IMR-90 (cell line): ENCODE results near the gene SLC1A5. TPM values are rescaled to one million over a fixed set of nuclear protein-coding genes. Genes with fewer than 3 reads are reported as not detected.

Source experiments
- ATAC-seq: fragments of 200-7000 bp; cut with Tn5 transposase; 2 replicates; pipeline ENCODE4 v1.9.1; 2020; ENCODE audit warnings: low read depth, mild to moderate bottlenecking, moderate library complexity
- BruUV-seq: library from RNA; stranded (reverse); fragments of 400-500 nt; replicated peaks from 2 replicates; lab custom pipeline; 2021; lab: Mats Ljungman, UMichigan
- CTCF ChIA-PET: fragments of 300-600 bp; formaldehyde crosslinking; extraction: SDS; loops from one replicate; lab custom pipeline; 2021; ENCODE audit warnings: antibody characterized with exemption; lab: Yijun Ruan, JAX
- POLR2A ChIA-PET: fragments of 300-600 bp; sonication (Branson Sonifier 250); formaldehyde crosslinking; loops from one replicate; lab custom pipeline; 2022; ENCODE audit warnings: antibody characterized with exemption; ENCODE audit not compliant: unreplicated experiment; lab: Charles Lee
- DNase-seq: peaks from one replicate; pipeline ENCODE4 v3.0.0; 2013
- H2AFZ ChIP-seq: replicated peaks from 2 replicates; pipeline ENCODE3; 2013; ENCODE audit warnings: low read length, mild to moderate bottlenecking; ENCODE audit not compliant: poor library complexity
- H2AK5ac ChIP-seq: 2 replicates; pipeline ENCODE4 v1.6.1; 2013; ENCODE audit warnings: low read depth, low read length, inconsistent platforms
- H2AK9ac ChIP-seq: replicated peaks from 2 replicates; pipeline ENCODE3; 2013; ENCODE audit warnings: mild to moderate bottlenecking, low read depth, low read length, moderate library complexity; ENCODE audit not compliant: poor library complexity
- H2BK120ac ChIP-seq: 2 replicates; pipeline ENCODE4 v1.6.1; 2013; ENCODE audit warnings: low read depth, low read length, inconsistent platforms
- H2BK15ac ChIP-seq: 3 replicates; pipeline ENCODE4 v1.6.1; 2013; ENCODE audit warnings: low read depth, low read length, inconsistent platforms
- H2BK20ac ChIP-seq: 2 replicates; pipeline ENCODE4 v1.6.1; 2013; ENCODE audit warnings: low read depth, mild to moderate bottlenecking, inconsistent platforms, low read length, moderate library complexity
- H2BK5ac ChIP-seq: 2 replicates; pipeline ENCODE4 v1.6.1; 2013; ENCODE audit warnings: mild to moderate bottlenecking, low read depth, low read length, inconsistent platforms; ENCODE audit not compliant: poor library complexity, severe bottlenecking
- H3K14ac ChIP-seq: replicated peaks from 2 replicates; pipeline ENCODE4 v1.6.1; 2013; ENCODE audit warnings: low read depth, low read length, inconsistent platforms
- H3K18ac ChIP-seq: 2 replicates; pipeline ENCODE4 v1.6.1; 2013; ENCODE audit warnings: low read depth, low read length, control low read depth
- H3K23ac ChIP-seq: 2 replicates; pipeline ENCODE4 v1.6.1; 2013; ENCODE audit warnings: low read depth, low read length, inconsistent platforms
- H3K27ac ChIP-seq: 2 replicates; pipeline ENCODE4 v1.5.1; 2013; ENCODE audit warnings: mild to moderate bottlenecking, control low read depth, low read length; ENCODE audit not compliant: insufficient read depth
- H3K27me3 ChIP-seq: 2 replicates; pipeline ENCODE4 v1.6.1; 2013; ENCODE audit warnings: low read length; ENCODE audit not compliant: control insufficient read depth, insufficient read depth
- H3K36me3 ChIP-seq: 2 replicates; pipeline ENCODE4 v1.6.1; 2013; ENCODE audit warnings: low read length, mixed read lengths; ENCODE audit not compliant: control insufficient read depth, insufficient read depth
- H3K4ac ChIP-seq: 2 replicates; pipeline ENCODE4 v1.6.1; 2013; ENCODE audit warnings: low read depth, low read length, inconsistent platforms
- H3K4me1 ChIP-seq: 2 replicates; pipeline ENCODE4 v1.6.1; 2013; ENCODE audit warnings: low read length, mixed read lengths; ENCODE audit not compliant: control insufficient read depth, insufficient read depth
- H3K4me2 ChIP-seq: 2 replicates; pipeline ENCODE4 v1.6.1; 2013; ENCODE audit warnings: low read depth, mild to moderate bottlenecking, control low read depth, low read length, moderate library complexity
- H3K4me3 ChIP-seq: 2 replicates; pipeline ENCODE4 v1.5.1; 2013; ENCODE audit warnings: low read depth, mild to moderate bottlenecking, control low read depth, low read length, moderate library complexity; ENCODE audit not compliant: insufficient read depth
- H3K56ac ChIP-seq: 2 replicates; pipeline ENCODE4 v1.6.1; 2013; ENCODE audit warnings: low read length, inconsistent platforms; ENCODE audit not compliant: insufficient read depth; ENCODE audit errors: extremely low read depth
- H3K79me1 ChIP-seq, 2 experiments: 2 replicates each; pipeline ENCODE4 v1.6.1; 2013; ENCODE audit warnings: low read length in 2 of 2, inconsistent platforms in 1 of 2, low read depth in 1 of 2
- H3K9ac ChIP-seq: 2 replicates; pipeline ENCODE4 v1.6.1; 2013; ENCODE audit warnings: low read depth, low read length, control low read depth
- H3K9me1 ChIP-seq: 2 replicates; pipeline ENCODE4 v1.6.1; 2013; ENCODE audit warnings: low read length, inconsistent platforms; ENCODE audit not compliant: insufficient read depth
- H3K9me3 ChIP-seq: 2 replicates; pipeline ENCODE4 v1.6.1; 2013; ENCODE audit warnings: low read length; ENCODE audit not compliant: control insufficient read depth, insufficient read depth
- H4K20me1 ChIP-seq: 2 replicates; pipeline ENCODE4 v1.6.1; 2013; ENCODE audit warnings: low read length, inconsistent platforms; ENCODE audit not compliant: insufficient read depth
- H4K5ac ChIP-seq: 2 replicates; pipeline ENCODE4 v1.6.1; 2013; ENCODE audit warnings: mild to moderate bottlenecking, low read depth, low read length, control low read depth
- H4K8ac ChIP-seq, 2 experiments: 2 replicates each; pipeline ENCODE4 v1.6.1; 2013; ENCODE audit warnings: low read depth in 2 of 2, low read length in 2 of 2, control low read depth in 1 of 2, inconsistent platforms in 1 of 2
- H4K91ac ChIP-seq: 2 replicates; pipeline ENCODE4 v1.6.1; 2013; ENCODE audit warnings: low read depth, low read length, inconsistent platforms; ENCODE audit not compliant: insufficient read depth
- BHLHE40 ChIP-seq: fragments of 150-350 bp; IDR thresholded peaks from 2 replicates; pipeline ENCODE4 v1.6.1; 2016; ENCODE audit warnings: mild to moderate bottlenecking, low read depth, low read length
- CEBPB ChIP-seq: IDR thresholded peaks from 2 replicates; pipeline ENCODE4 v1.6.1; 2012; ENCODE audit warnings: low read depth, low read length, improper control_type of control experiment
- CHD1 ChIP-seq: IDR thresholded peaks from 2 replicates; pipeline ENCODE4 v1.6.1; 2012; ENCODE audit warnings: low read depth, low read length, improper control_type of control experiment
- FOS ChIP-seq: fragments of 150-350 bp; IDR thresholded peaks from 2 replicates; pipeline ENCODE4 v1.6.1; 2016; ENCODE audit warnings: low read depth, low read length
- MAFK ChIP-seq: IDR thresholded peaks from 2 replicates; pipeline ENCODE4 v1.6.1; 2012; ENCODE audit warnings: low read depth, low read length, improper control_type of control experiment
- MAZ ChIP-seq: IDR thresholded peaks from 2 replicates; pipeline ENCODE4 v1.6.1; 2012; ENCODE audit warnings: low read depth, mild to moderate bottlenecking, low read length, improper control_type of control experiment, moderate library complexity, borderline replicate concordance
- MXI1 ChIP-seq: IDR thresholded peaks from 2 replicates; pipeline ENCODE4 v1.6.1; 2012; ENCODE audit warnings: low read depth, mild to moderate bottlenecking, low read length, moderate library complexity, borderline replicate concordance
- NFE2L2 ChIP-seq: fragments of 150-350 bp; IDR thresholded peaks from 2 replicates; pipeline ENCODE4 v1.6.1; 2016; ENCODE audit warnings: low read depth, mild to moderate bottlenecking, low read length
- POLR2A ChIP-seq: IDR thresholded peaks from 2 replicates; pipeline ENCODE4 v1.6.1; 2012; ENCODE audit warnings: mild to moderate bottlenecking, low read depth, low read length
- RAD21 ChIP-seq: IDR thresholded peaks from 2 replicates; pipeline ENCODE4 v1.6.1; 2012; ENCODE audit warnings: low read length, improper control_type of control experiment
- RCOR1 ChIP-seq: IDR thresholded peaks from 2 replicates; pipeline ENCODE4 v1.6.1; 2012; ENCODE audit warnings: mild to moderate bottlenecking, low read length, improper control_type of control experiment; ENCODE audit not compliant: insufficient replicate concordance
- RFX5 ChIP-seq: IDR thresholded peaks from 2 replicates; pipeline ENCODE4 v1.8.0; 2012; ENCODE audit warnings: low read depth, mild to moderate bottlenecking, low read length, moderate library complexity
- SMC3 ChIP-seq: fragments of 150-350 bp; IDR thresholded peaks from 2 replicates; pipeline ENCODE4 v1.6.1; 2016; ENCODE audit warnings: low read depth, mild to moderate bottlenecking, antibody characterized with exemption, low read length, moderate library complexity
- WGBS, 2 experiments: methylation state at CpG; one replicate each; pipeline versions ENCODE4 v1.1.5 to v1.1.7; 2013; ENCODE audit warnings: missing lambda C conversion rate in 2 of 2; ENCODE audit not compliant: insufficient read length in 1 of 2; ENCODE audit errors: extremely low coverage in 2 of 2; 5-methylcytosine and 5-hydroxymethylcytosine counted together
- dilution Hi-C: fragments of 300-500 bp; cut with HindIII; formaldehyde crosslinking; loops from one replicate; pipeline ENCODE4 v1.14.3; 2018; ENCODE audit warnings: low sequenced_read_pairs; ENCODE audit not compliant: unreplicated experiment
- in situ Hi-C: fragments of 300-500 bp; cut with MboI; formaldehyde crosslinking; loops from 3 replicates; pipeline ENCODE4 v1.14.3; 2019; ENCODE audit warnings: low sequenced_read_pairs, inconsistent platforms, mixed read lengths
- intact Hi-C: fragments of 100-400 bp; cut with micrococcal nuclease; formaldehyde crosslinking; loops from 2 replicates; pipeline ENCODE4 v1.10.0; 2022
- polyA plus RNA-seq, 3 experiments: library from polyadenylated mRNA; depleted of rRNA; stranded (reverse); fragments of >200 nt; gene quantifications; 2 replicates each; pipeline ENCODE4 v1.2.3, GENCODE V29; 2012; ENCODE audit warnings: low replicate concordance in 1 of 3
- total RNA-seq: library from RNA; depleted of rRNA; stranded (reverse); fragments of >200 nt; gene quantifications from 2 replicates; pipeline ENCODE4 v1.2.3, GENCODE V29; 2012
- TF ChIP-seq, protein P1 (sequence below): fragments of 150-350 bp; IDR thresholded peaks from 2 replicates; pipeline ENCODE4 v1.6.1; 2016; ENCODE audit warnings: low read depth, mild to moderate bottlenecking, low read length, moderate library complexity, borderline replicate concordance
- TF ChIP-seq, protein P2 (sequence below): fragments of 150-350 bp; IDR thresholded peaks from 2 replicates; pipeline ENCODE4 v1.6.1; 2017; ENCODE audit warnings: mild to moderate bottlenecking, antibody characterized with exemption, low read length, low read depth
- TF ChIP-seq, protein P3 (sequence below): conservative IDR thresholded peaks from 2 replicates; pipeline ENCODE4 v1.5.1; 2012; ENCODE audit warnings: mild to moderate bottlenecking, low read depth, low read length, improper control_type of control experiment

SLC1A5 gene
- total and polyA plus RNA-seq, 2 of the 4 experiments (the other 2 are of a cell fraction) = 142 to 171 TPM

DNA sequence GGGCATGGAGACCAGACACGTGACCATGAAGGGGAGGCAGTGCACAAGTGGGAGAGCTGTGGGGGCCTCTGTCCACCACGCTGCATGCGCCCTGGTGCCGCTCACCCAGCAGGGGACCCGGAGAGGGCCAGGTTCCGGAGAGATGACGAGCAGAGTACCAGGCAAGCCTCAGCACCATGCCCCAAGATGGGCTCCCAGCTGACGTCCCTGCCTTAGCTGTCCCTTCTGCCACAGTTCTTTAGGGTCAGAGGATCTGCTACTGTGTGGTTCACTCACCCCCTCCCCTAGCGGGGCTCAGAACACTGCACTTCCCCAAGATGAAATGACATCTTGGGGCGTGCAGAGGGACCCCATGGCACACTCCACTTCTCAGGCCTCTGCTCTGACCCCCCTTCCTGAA lies 61.8 kb downstream of the SLC1A5 start:
- in situ Hi-C loops = no loop called here
- POLR2A ChIA-PET = no interaction called here
- Histone ChIP-seq H4K20me1 (peaks cover 48% of the 10 kb centered on the region), H4K5ac (no peak overlapping the region), H2AK5ac (no peak overlapping the region), H3K18ac (no peak overlapping the region), H3K9ac (no peak overlapping the region), H4K8ac (no peak overlapping the region), H2AK9ac (no peak overlapping the region), H3K79me1 (peaks cover 26 to 72% of the 10 kb centered on the region in 2 experiments), H3K9me1 (peaks cover 10% of the 10 kb centered on the region; the same call in 1 of the 2 replicates), H3K27me3 (no peaks in the 10 kb centered on the region), H2BK5ac (no peak overlapping the region), H2BK15ac (no peak overlapping the region), H3K9me3 (no peaks in the 10 kb centered on the region), H3K4me2 (no peak overlapping the region), H2BK20ac (no peak overlapping the region), H4K91ac (no peak overlapping the region), H3K4me3 (no peak overlapping the region), H3K36me3 (peaks cover 86% of the 10 kb centered on the region), H2BK120ac (no peak overlapping the region), H2AFZ (no peak overlapping the region), H3K56ac (no peak overlapping the region), H3K27ac (no peak overlapping the region), H3K4ac (no peak overlapping the region), H3K4me1 (peaks cover 9% of the 10 kb centered on the region), H3K14ac (no peak overlapping the region), H3K23ac (no peak overlapping the region)
- no TSS peak for BruUV-seq
- dilution Hi-C loops = no loop called here
- TF ChIP-seq MXI1 (no peak), MAFK (no peak), CEBPB (no peak), NFE2L2 (no peak), CHD1 (no peak), RAD21 (no peak), FOS (no peak), MAZ (no peak), BHLHE40 (no peak), RFX5 (no peak), POLR2A (no peak), RCOR1 (no peak), SMC3 (no peak)
- TF ChIP-seq, protein P1, sequence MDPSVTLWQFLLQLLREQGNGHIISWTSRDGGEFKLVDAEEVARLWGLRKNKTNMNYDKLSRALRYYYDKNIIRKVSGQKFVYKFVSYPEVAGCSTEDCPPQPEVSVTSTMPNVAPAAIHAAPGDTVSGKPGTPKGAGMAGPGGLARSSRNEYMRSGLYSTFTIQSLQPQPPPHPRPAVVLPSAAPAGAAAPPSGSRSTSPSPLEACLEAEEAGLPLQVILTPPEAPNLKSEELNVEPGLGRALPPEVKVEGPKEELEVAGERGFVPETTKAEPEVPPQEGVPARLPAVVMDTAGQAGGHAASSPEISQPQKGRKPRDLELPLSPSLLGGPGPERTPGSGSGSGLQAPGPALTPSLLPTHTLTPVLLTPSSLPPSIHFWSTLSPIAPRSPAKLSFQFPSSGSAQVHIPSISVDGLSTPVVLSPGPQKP = no peak
- TF ChIP-seq, protein P2, sequence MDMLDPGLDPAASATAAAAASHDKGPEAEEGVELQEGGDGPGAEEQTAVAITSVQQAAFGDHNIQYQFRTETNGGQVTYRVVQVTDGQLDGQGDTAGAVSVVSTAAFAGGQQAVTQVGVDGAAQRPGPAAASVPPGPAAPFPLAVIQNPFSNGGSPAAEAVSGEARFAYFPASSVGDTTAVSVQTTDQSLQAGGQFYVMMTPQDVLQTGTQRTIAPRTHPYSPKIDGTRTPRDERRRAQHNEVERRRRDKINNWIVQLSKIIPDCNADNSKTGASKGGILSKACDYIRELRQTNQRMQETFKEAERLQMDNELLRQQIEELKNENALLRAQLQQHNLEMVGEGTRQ = no peak
- TF ChIP-seq, protein P3, sequence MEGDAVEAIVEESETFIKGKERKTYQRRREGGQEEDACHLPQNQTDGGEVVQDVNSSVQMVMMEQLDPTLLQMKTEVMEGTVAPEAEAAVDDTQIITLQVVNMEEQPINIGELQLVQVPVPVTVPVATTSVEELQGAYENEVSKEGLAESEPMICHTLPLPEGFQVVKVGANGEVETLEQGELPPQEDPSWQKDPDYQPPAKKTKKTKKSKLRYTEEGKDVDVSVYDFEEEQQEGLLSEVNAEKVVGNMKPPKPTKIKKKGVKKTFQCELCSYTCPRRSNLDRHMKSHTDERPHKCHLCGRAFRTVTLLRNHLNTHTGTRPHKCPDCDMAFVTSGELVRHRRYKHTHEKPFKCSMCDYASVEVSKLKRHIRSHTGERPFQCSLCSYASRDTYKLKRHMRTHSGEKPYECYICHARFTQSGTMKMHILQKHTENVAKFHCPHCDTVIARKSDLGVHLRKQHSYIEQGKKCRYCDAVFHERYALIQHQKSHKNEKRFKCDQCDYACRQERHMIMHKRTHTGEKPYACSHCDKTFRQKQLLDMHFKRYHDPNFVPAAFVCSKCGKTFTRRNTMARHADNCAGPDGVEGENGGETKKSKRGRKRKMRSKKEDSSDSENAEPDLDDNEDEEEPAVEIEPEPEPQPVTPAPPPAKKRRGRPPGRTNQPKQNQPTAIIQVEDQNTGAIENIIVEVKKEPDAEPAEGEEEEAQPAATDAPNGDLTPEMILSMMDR = no peak
- no peak for DNase-seq
- intact Hi-C loops = no loop called here
- CTCF ChIA-PET = no interaction called here
- no peak for ATAC-seq
- WGBS, 2 experiments = 95% methylated on average over 8 of the region's 10 CpGs; no CpG with 5 or more reads in 1 of the 2 experiments
